GM12878 (cell line): ENCODE data around the gene RNLS. TPM values are rescaled to one million over a fixed set of nuclear protein-coding genes. Genes with fewer than 3 reads are reported as not detected.

Source experiments
- ATAC-seq: fragments of 200-7000 bp; cut with Tn5 transposase; 3 replicates; pipeline ENCODE4 v1.9.1; 2020; ENCODE audit warnings: mild to moderate bottlenecking, moderate library complexity
- BruUV-seq: library from RNA; stranded (reverse); fragments of 400-500 nt; replicated peaks from 2 replicates; lab custom pipeline; 2021; lab: Mats Ljungman, UMichigan
- CTCF ChIA-PET: fragments of 300-600 bp; sonication (Branson Sonifier 250); formaldehyde crosslinking; extraction: SDS; loops from one replicate; lab custom pipeline; 2021; ENCODE audit warnings: inconsistent platforms; lab: Yijun Ruan, JAX
- POLR2A ChIA-PET: fragments of 350-600 bp; formaldehyde crosslinking; extraction: SDS; loops from one replicate; lab custom pipeline; 2021; ENCODE audit warnings: inconsistent platforms; lab: Charles Lee
- RAD21 ChIA-PET: fragments of 300-600 bp; sonication (Branson Sonifier 250); formaldehyde crosslinking; loops from one replicate; lab custom pipeline; 2023; ENCODE audit warnings: antibody characterized with exemption; ENCODE audit not compliant: unreplicated experiment; lab: Charles Lee
- SMC1A ChIA-PET: fragments of 300-600 bp; sonication (Branson Sonifier 250); formaldehyde crosslinking; loops from one replicate; lab custom pipeline; 2023; ENCODE audit not compliant: unreplicated experiment, uncharacterized antibody; lab: Charles Lee
- DNase-seq: peaks from one replicate; pipeline ENCODE4 v3.0.0-alpha.2; 2011; ENCODE audit warnings: low read depth, low spot score
- FAIRE-seq: peaks from 3 replicates; lab custom pipeline; 2011; peaks lifted over from hg19 to GRCh38; lab: Jason Lieb, UNC
- H2AFZ ChIP-seq: 2 replicates; pipeline ENCODE4 v1.6.0; 2011; ENCODE audit warnings: low read depth, low read length, control low read depth; ENCODE audit not compliant: control insufficient read depth
- H3K27ac ChIP-seq: 2 replicates; pipeline ENCODE4 v1.5.1; 2011; ENCODE audit warnings: control low read depth; ENCODE audit not compliant: control insufficient read depth, insufficient read depth
- H3K27me3 ChIP-seq, 2 experiments: replicated peaks in 1 of 2; 2 replicates each; pipeline versions ENCODE4 v1.6.0 to v1.6.1; 2011; ENCODE audit warnings: low read length in 1 of 2; ENCODE audit not compliant: control insufficient read depth in 2 of 2, insufficient read depth in 2 of 2
- H3K36me3 ChIP-seq, 2 experiments: 2 replicates each; pipeline ENCODE4 v1.5.1; 2011; ENCODE audit warnings: low read length in 1 of 2; ENCODE audit not compliant: control insufficient read depth in 2 of 2, insufficient read depth in 2 of 2
- H3K4me1 ChIP-seq: 2 replicates; pipeline ENCODE4 v1.6.1; 2011; ENCODE audit warnings: mild to moderate bottlenecking, low read length, moderate library complexity, mixed read lengths; ENCODE audit not compliant: control insufficient read depth, insufficient read depth
- H3K4me2 ChIP-seq: 2 replicates; pipeline ENCODE4 v1.6.0; 2011; ENCODE audit warnings: control low read depth; ENCODE audit not compliant: control insufficient read depth, insufficient read depth
- H3K4me3 ChIP-seq: fragments of 200-600 bp; sonication (generic); 2 replicates; pipeline ENCODE4 v1.5.1; 2016
- H3K79me2 ChIP-seq: 2 replicates; pipeline ENCODE4 v1.6.0; 2011; ENCODE audit warnings: low read length; ENCODE audit not compliant: control insufficient read depth, insufficient read depth
- H3K9ac ChIP-seq: 2 replicates; pipeline ENCODE4 v1.8.0; 2011; ENCODE audit warnings: low read length, control low read depth, mixed read lengths; ENCODE audit not compliant: control insufficient read depth, insufficient read depth
- H3K9me3 ChIP-seq: replicated peaks from 3 replicates; pipeline ENCODE4 v1.5.1; 2011; ENCODE audit warnings: mild to moderate bottlenecking, low read length; ENCODE audit not compliant: control insufficient read depth, insufficient read depth
- H4K20me1 ChIP-seq: 2 replicates; pipeline ENCODE4 v1.6.0; 2011; ENCODE audit not compliant: control insufficient read depth, insufficient read depth
- IKZF2 ChIP-seq, 2 experiments: fragments of 450-650 bp; IDR thresholded peaks; 2 replicates each; pipeline ENCODE4 v1.6.1; 2017; ENCODE audit warnings: mild to moderate bottlenecking in 2 of 2, moderate library complexity in 2 of 2
- NR2C1 ChIP-seq: fragments of 450-650 bp; IDR thresholded peaks from 2 replicates; pipeline ENCODE4 v1.6.1; 2017; ENCODE audit warnings: antibody characterized with exemption, mild to moderate bottlenecking, moderate library complexity
- SMARCA5 ChIP-seq: fragments of 450-650 bp; IDR thresholded peaks from 2 replicates; pipeline ENCODE4 v1.6.1; 2017; ENCODE audit warnings: mild to moderate bottlenecking
- SRF ChIP-seq, 2 experiments: IDR thresholded peaks; 2 replicates each; pipeline ENCODE4 v1.6.1; 2011; ENCODE audit warnings: low read depth in 2 of 2, low read length in 2 of 2, mild to moderate bottlenecking in 1 of 2, moderate library complexity in 1 of 2
- SUPT20H ChIP-seq: IDR thresholded peaks from 2 replicates; pipeline ENCODE4 v1.6.1; 2011; ENCODE audit warnings: low read depth, mild to moderate bottlenecking, low read length, moderate library complexity, borderline replicate concordance; ENCODE audit not compliant: control insufficient read depth
- TARDBP ChIP-seq: IDR thresholded peaks from 2 replicates; pipeline ENCODE4 v1.6.1; 2016; ENCODE audit warnings: borderline replicate concordance
- TCF12 ChIP-seq: IDR thresholded peaks from 2 replicates; pipeline ENCODE4 v1.6.1; 2011; ENCODE audit warnings: low read depth, mild to moderate bottlenecking, low read length
- ZNF384 ChIP-seq: IDR thresholded peaks from 2 replicates; pipeline ENCODE4 v1.6.1; 2012; ENCODE audit warnings: low read depth, mild to moderate bottlenecking, low read length, improper control_type of control experiment, borderline replicate concordance
- ZNF622 ChIP-seq: fragments of 450-650 bp; IDR thresholded peaks from 2 replicates; pipeline ENCODE4 v1.6.1; 2017; ENCODE audit warnings: mild to moderate bottlenecking, inconsistent platforms
- WGBS: methylation state at CpG from one replicate; pipeline ENCODE4 v1.1.6; 2016; ENCODE audit warnings: low lambda C conversion rate; ENCODE audit not compliant: insufficient replicate concordance, insufficient coverage; ENCODE audit errors: missing lambda C conversion rate; 5-methylcytosine and 5-hydroxymethylcytosine counted together
- in situ Hi-C: fragments of 300-500 bp; cut with MboI; formaldehyde crosslinking; loops from 9 replicates; pipeline ENCODE4 v1.14.3; 2018; ENCODE audit warnings: mixed read lengths
- intact Hi-C: fragments of 100-400 bp; cut with micrococcal nuclease; formaldehyde crosslinking; loops from one replicate; pipeline ENCODE4 v1.14.2; 2022; ENCODE audit not compliant: unreplicated experiment
- polyA plus RNA-seq, 11 experiments: library from polyadenylated mRNA; depleted of rRNA in 4 of 11; unstranded in 6 of 11; stranded (reverse) in 5 of 11; fragments of >200 nt; fragmentation: Nextera tagmentation in 4 of 11; fragmentation: Illumina TruSeq in 1 of 11; extraction: Ambion mirVana in 4 of 11; extraction: Trizol in 1 of 11; gene quantifications; 1 replicate in 1 of 11; 2 replicates in 10 of 11; pipeline versions ENCODE4 v1.2.1 to v1.2.3, GENCODE V29; 2011 to 2016; ENCODE audit warnings: inconsistent platforms in 2 of 11, missing spikeins in 2 of 11, low read depth in 1 of 11
- total RNA-seq, 4 experiments: library from RNA; depleted of rRNA in 3 of 4; stranded (reverse); fragments of >200 nt in 3 of 4; fragmentation: Illumina TruSeq in 1 of 4; extraction: Trizol in 1 of 4; gene quantifications; 2 replicates each; pipeline versions ENCODE4 v1.2.1 to v1.2.3, GENCODE V29; 2013 to 2021
- TF ChIP-seq, protein P1 (sequence below): fragments of 450-650 bp; conservative IDR thresholded peaks from 2 replicates; pipeline ENCODE4 v1.6.1; 2017; ENCODE audit warnings: mild to moderate bottlenecking, moderate library complexity
- TF ChIP-seq, protein P2 (sequence below): fragments of 450-650 bp; formaldehyde crosslinking; IDR thresholded peaks from 2 replicates; pipeline ENCODE4 v1.4.0; 2022; ENCODE audit warnings: mild to moderate bottlenecking, moderate library complexity
- TF ChIP-seq, protein P3 (sequence below): fragments of 450-650 bp; IDR thresholded peaks from 2 replicates; pipeline ENCODE4 v1.6.1; 2017; ENCODE audit warnings: mild to moderate bottlenecking, moderate library complexity
- TF ChIP-seq, protein P4 (sequence below): fragments of 450-650 bp; IDR thresholded peaks from 2 replicates; pipeline ENCODE4 v1.6.1; 2016; ENCODE audit warnings: mild to moderate bottlenecking

The RNLS gene
- total and polyA plus RNA-seq, 10 of the 15 experiments (the other 5 are each of a cell fraction or from before 2014, with no cell fraction given) = 3.4 to 6.7 (median 4.6) TPM

DNA sequence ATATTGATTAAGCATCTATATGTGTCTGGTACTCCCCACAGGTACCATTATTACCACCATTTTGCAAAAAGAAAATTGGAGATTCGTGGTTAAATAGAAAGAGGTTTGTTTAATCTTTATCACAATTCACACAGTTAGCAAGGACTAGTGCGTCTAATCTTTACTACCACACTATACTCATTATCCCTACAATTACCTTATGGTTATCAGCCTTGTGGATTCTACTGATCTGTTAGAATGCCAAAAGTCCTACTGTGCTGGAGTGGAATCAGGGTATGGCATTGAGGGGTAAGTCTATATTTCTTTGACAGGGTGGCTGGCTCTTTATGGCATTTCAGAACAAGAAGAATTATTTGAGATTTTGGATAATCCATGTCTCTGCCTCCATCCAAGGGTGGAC is 156.1 kb downstream of the RNLS start (continued):
- TF ChIP-seq, protein P1, sequence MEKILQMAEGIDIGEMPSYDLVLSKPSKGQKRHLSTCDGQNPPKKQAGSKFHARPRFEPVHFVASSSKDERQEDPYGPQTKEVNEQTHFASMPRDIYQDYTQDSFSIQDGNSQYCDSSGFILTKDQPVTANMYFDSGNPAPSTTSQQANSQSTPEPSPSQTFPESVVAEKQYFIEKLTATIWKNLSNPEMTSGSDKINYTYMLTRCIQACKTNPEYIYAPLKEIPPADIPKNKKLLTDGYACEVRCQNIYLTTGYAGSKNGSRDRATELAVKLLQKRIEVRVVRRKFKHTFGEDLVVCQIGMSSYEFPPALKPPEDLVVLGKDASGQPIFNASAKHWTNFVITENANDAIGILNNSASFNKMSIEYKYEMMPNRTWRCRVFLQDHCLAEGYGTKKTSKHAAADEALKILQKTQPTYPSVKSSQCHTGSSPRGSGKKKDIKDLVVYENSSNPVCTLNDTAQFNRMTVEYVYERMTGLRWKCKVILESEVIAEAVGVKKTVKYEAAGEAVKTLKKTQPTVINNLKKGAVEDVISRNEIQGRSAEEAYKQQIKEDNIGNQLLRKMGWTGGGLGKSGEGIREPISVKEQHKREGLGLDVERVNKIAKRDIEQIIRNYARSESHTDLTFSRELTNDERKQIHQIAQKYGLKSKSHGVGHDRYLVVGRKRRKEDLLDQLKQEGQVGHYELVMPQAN = no peak
- TF ChIP-seq IKZF2 (IDR thresholded peaks at IDR 0.05) (no peak), TCF12 (no peak), SMARCA5 (no peak), ZNF622 (no peak)
- TF ChIP-seq, protein P2, sequence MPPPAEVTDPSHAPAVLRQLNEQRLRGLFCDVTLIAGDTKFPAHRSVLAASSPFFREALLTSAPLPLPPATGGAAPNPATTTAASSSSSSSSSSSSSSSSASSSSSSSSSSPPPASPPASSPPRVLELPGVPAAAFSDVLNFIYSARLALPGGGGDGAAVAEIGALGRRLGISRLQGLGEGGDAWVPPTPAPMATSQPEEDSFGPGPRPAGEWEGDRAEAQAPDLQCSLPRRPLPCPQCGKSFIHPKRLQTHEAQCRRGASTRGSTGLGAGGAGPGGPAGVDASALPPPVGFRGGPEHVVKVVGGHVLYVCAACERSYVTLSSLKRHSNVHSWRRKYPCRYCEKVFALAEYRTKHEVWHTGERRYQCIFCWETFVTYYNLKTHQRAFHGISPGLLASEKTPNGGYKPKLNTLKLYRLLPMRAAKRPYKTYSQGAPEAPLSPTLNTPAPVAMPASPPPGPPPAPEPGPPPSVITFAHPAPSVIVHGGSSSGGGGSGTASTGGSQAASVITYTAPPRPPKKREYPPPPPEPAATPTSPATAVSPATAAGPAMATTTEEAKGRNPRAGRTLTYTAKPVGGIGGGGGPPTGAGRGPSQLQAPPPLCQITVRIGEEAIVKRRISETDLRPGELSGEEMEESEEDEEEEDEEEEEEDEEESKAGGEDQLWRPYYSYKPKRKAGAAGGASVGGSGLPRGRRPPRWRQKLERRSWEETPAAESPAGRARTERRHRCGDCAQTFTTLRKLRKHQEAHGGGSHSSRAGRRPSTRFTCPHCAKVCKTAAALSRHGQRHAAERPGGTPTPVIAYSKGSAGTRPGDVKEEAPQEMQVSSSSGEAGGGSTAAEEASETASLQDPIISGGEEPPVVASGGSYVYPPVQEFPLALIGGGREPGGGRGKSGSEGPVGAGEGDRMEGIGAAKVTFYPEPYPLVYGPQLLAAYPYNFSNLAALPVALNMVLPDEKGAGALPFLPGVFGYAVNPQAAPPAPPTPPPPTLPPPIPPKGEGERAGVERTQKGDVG (CRISPR knock-in tag) = no peak

DNA sequence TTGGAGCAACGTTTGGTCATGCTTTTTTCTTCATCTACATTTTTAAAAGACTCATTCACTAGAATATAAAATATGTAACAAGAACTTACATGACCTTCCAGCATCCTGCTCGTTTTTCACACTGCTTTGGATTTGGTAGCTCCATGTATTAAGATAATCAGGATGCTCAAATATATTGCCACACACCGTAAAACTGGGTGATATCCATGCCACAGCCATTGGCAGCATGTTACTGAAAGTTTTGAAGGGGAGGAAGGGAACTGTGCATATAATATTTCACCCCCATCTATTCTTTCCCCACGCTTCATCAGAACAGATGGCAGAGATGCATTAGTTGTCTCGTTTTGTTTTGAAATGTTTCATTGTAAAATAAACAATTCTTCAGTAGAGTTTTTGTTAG is 158.2 kb downstream of the RNLS start:
- no peak overlapping the region for H3K4me3 ChIP-seq
- ATAC-seq (no peak), FAIRE-seq (no peak), DNase-seq (no peak)
- POLR2A ChIA-PET = no interaction called here
- H3K4me1 ChIP-seq = no peaks in the 10 kb centered on the region
- H3K36me3 ChIP-seq = no peaks in the 10 kb centered on the region
- intact Hi-C loops = no loop called here
- no peak overlapping the region for H3K27ac ChIP-seq
- CTCF ChIA-PET = interaction anchor here (1.0 to 1.5 kb wide), 2 partner anchors 9 to 311 kb away, joined by 3 to 5 read pairs; no protein-coding TSS in a partner anchor
- no peaks in the 10 kb centered on the region for H3K27me3 ChIP-seq
- no peak overlapping the region for H3K4me2 ChIP-seq
- H3K9ac ChIP-seq = no peak overlapping the region
- BruUV-seq = no TSS peak
- RAD21 ChIA-PET = no interaction called here
- no peaks in the 10 kb centered on the region for H3K79me2 ChIP-seq
- WGBS = 44% methylated on average over 5 of the region's 5 CpGs
- in situ Hi-C loops = no loop called here
- no peak overlapping the region for H2AFZ ChIP-seq
- H3K9me3 ChIP-seq = no peaks in the 10 kb centered on the region
- SMC1A ChIA-PET = no interaction called here
- no peaks in the 10 kb centered on the region for H4K20me1 ChIP-seq
- TF ChIP-seq, protein P3, sequence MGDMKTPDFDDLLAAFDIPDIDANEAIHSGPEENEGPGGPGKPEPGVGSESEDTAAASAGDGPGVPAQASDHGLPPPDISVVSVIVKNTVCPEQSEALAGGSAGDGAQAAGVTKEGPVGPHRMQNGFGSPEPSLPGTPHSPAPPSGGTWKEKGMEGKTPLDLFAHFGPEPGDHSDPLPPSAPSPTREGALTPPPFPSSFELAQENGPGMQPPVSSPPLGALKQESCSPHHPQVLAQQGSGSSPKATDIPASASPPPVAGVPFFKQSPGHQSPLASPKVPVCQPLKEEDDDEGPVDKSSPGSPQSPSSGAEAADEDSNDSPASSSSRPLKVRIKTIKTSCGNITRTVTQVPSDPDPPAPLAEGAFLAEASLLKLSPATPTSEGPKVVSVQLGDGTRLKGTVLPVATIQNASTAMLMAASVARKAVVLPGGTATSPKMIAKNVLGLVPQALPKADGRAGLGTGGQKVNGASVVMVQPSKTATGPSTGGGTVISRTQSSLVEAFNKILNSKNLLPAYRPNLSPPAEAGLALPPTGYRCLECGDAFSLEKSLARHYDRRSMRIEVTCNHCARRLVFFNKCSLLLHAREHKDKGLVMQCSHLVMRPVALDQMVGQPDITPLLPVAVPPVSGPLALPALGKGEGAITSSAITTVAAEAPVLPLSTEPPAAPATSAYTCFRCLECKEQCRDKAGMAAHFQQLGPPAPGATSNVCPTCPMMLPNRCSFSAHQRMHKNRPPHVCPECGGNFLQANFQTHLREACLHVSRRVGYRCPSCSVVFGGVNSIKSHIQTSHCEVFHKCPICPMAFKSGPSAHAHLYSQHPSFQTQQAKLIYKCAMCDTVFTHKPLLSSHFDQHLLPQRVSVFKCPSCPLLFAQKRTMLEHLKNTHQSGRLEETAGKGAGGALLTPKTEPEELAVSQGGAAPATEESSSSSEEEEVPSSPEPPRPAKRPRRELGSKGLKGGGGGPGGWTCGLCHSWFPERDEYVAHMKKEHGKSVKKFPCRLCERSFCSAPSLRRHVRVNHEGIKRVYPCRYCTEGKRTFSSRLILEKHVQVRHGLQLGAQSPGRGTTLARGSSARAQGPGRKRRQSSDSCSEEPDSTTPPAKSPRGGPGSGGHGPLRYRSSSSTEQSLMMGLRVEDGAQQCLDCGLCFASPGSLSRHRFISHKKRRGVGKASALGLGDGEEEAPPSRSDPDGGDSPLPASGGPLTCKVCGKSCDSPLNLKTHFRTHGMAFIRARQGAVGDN = no peak
- no peak for TF ChIP-seq SRF (IDR thresholded peaks at IDR 0.05; ENCODE audit: low read depth in 2 of 2, low read length in 2 of 2)
- no peak for TF ChIP-seq SUPT20H
- TF ChIP-seq TARDBP = no peak
- TF ChIP-seq, protein P4, sequence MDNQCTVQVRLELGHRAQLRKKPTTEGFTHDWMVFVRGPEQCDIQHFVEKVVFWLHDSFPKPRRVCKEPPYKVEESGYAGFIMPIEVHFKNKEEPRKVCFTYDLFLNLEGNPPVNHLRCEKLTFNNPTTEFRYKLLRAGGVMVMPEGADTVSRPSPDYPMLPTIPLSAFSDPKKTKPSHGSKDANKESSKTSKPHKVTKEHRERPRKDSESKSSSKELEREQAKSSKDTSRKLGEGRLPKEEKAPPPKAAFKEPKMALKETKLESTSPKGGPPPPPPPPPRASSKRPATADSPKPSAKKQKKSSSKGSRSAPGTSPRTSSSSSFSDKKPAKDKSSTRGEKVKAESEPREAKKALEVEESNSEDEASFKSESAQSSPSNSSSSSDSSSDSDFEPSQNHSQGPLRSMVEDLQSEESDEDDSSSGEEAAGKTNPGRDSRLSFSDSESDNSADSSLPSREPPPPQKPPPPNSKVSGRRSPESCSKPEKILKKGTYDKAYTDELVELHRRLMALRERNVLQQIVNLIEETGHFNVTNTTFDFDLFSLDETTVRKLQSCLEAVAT = no peak
- no peak for TF ChIP-seq NR2C1
- TF ChIP-seq ZNF384 = no peak
